ENCODE data around the gene CCNY.
"Not testable (repeated sequence)": the region's sequence is repeated elsewhere in the genome, so short reads cannot be mapped to it uniquely, and the experiment has no call there.

The CCNY gene

GRCh38 chr10:35533565-35533964, 197.3 kb downstream of the CCNY start:
- H3K4me3 ChIP-seq (ENCODE audit: control insufficient read depth, low read depth, low read length), result no peak overlapping the region
- no peak for DNase-seq (ENCODE audit: low read depth)
- no peak for TF ChIP-seq CTCF (conservative IDR thresholded peaks at IDR 0.05; ENCODE audit: control insufficient read depth, insufficient read depth, low read depth, low read length)

GRCh38 chr10:35535136-35535535, 198.8 kb downstream of the CCNY start:
- no peak for TF ChIP-seq CTCF (conservative IDR thresholded peaks at IDR 0.05; ENCODE audit: control insufficient read depth, insufficient read depth, low read depth, low read length)
- no peak for DNase-seq (ENCODE audit: low read depth)
- no peak overlapping the region for H3K4me3 ChIP-seq (ENCODE audit: control insufficient read depth, low read depth, low read length)

GRCh38 chr10:35536789-35537188, 200.5 kb downstream of the CCNY start:
- no peak overlapping the region for H3K4me3 ChIP-seq (ENCODE audit: control insufficient read depth, low read depth, low read length)
- no peak for TF ChIP-seq CTCF (conservative IDR thresholded peaks at IDR 0.05; ENCODE audit: control insufficient read depth, insufficient read depth, low read depth, low read length)
- no peak for DNase-seq (ENCODE audit: low read depth)

GRCh38 chr10:35537925-35538324, 201.6 kb downstream of the CCNY start:
- not testable (repeated sequence) for H3K4me3 ChIP-seq (ENCODE audit: control insufficient read depth, low read depth, low read length)

GRCh38 chr10:35540296-35541164, 204.2 kb downstream of the CCNY start:
- no peak overlapping the region for H3K4me3 ChIP-seq (ENCODE audit: control insufficient read depth, low read depth, low read length)
- DNase-seq (ENCODE audit: low read depth), result no peak
- no peak for TF ChIP-seq CTCF (conservative IDR thresholded peaks at IDR 0.05; ENCODE audit: control insufficient read depth, insufficient read depth, low read depth, low read length)

More at GRCh38 chr10:35537925-35538324, 201.6 kb downstream of the CCNY start:
- DNase-seq (ENCODE audit: low read depth), result not testable (repeated sequence)

GRCh38 chr10:35541720-35542119, 205.4 kb downstream of the CCNY start:
- H3K4me3 ChIP-seq (ENCODE audit: control insufficient read depth, low read depth, low read length), result no peak overlapping the region
- no peak for TF ChIP-seq CTCF (conservative IDR thresholded peaks at IDR 0.05; ENCODE audit: control insufficient read depth, insufficient read depth, low read depth, low read length)
- DNase-seq (ENCODE audit: low read depth), result no peak

- no peak overlapping the region for H3K4me3 ChIP-seq (ENCODE audit: control insufficient read depth, low read depth, low read length)
- TF ChIP-seq CTCF (conservative IDR thresholded peaks at IDR 0.05; ENCODE audit: control insufficient read depth, insufficient read depth, low read depth, low read length), result no peak
- DNase-seq (ENCODE audit: low read depth), result no peak
Measured at GRCh38 chr10:35542303-35542702, 206.0 kb downstream of the CCNY start.
